Measurements from ENCODE around the gene FKBP11.

Gene FKBP11

GRCh38 chr12:48956279-48957140 lies 31.2 kb upstream of the FKBP11 start:
- DNase-seq, result peak; percentile 80

- no peak for DNase-seq
Observed at GRCh38 chr12:48954841-48955501, 29.7 kb upstream of the FKBP11 start.

- no peak for DNase-seq
Observed at GRCh38 chr12:48954061-48954460, 28.8 kb upstream of the FKBP11 start.

GRCh38 chr12:48952691-48953090 lies 27.4 kb upstream of the FKBP11 start:
- DNase-seq, result no peak

- DNase-seq, result no peak
Observed at GRCh38 chr12:48947727-48948126, 22.4 kb upstream of the FKBP11 start.

- no peak for DNase-seq
Observed at GRCh38 chr12:48946943-48947342, 21.7 kb upstream of the FKBP11 start.

- DNase-seq, result no peak
Observed at GRCh38 chr12:48946205-48946604, 20.9 kb upstream of the FKBP11 start.

GRCh38 chr12:48943221-48943620 lies 17.9 kb upstream of the FKBP11 start:
- DNase-seq, result no peak

GRCh38 chr12:48940181-48940580 lies 14.9 kb upstream of the FKBP11 start:
- no peak for DNase-seq

GRCh38 chr12:48938805-48939204 lies 13.5 kb upstream of the FKBP11 start:
- no peak for DNase-seq

GRCh38 chr12:48937170-48937569 lies 11.9 kb upstream of the FKBP11 start:
- DNase-seq, result no peak

- DNase-seq, result peak; percentile 46
Observed at GRCh38 chr12:48936379-48936979, 11.2 kb upstream of the FKBP11 start.

- no peak for DNase-seq
Observed at GRCh38 chr12:48934312-48934706, 9.0 kb upstream of the FKBP11 start.

GRCh38 chr12:48933664-48934311 lies 8.5 kb upstream of the FKBP11 start:
- DNase-seq, result no peak

GRCh38 chr12:48932878-48933277 lies 7.6 kb upstream of the FKBP11 start:
- no peak for DNase-seq

- DNase-seq, result no peak
Observed at GRCh38 chr12:48930475-48930874, 5.2 kb upstream of the FKBP11 start.

- no peak for DNase-seq
Observed at GRCh38 chr12:48929551-48929950, 4.3 kb upstream of the FKBP11 start.

GRCh38 chr12:48927261-48927660 lies 2.0 kb upstream of the FKBP11 start:
- no peak for DNase-seq

- DNase-seq, result peak; percentile 76
Observed at GRCh38 chr12:48924617-48925303, 532 bp downstream of the FKBP11 start.

GRCh38 chr12:48923117-48923516 lies 2.2 kb downstream of the FKBP11 start:
- DNase-seq, result no peak

GRCh38 chr12:48917857-48918537 lies 7.3 kb downstream of the FKBP11 start:
- DNase-seq, result no peak

- no peak for DNase-seq
Observed at GRCh38 chr12:48910196-48910595, 15.1 kb downstream of the FKBP11 start.

Data from right kidney (tissue), 1 donor.